NCI-H1417 treated with DMSO at 0.1 percent for 48 hours (cell line): ENCODE data around the gene SLC30A1.
"Not testable (repeated sequence)": the region's sequence is repeated elsewhere in the genome, so short reads cannot be mapped to it uniquely, and the experiment has no call there.

Experiments used
- DNase-seq: peaks from one replicate; lab custom pipeline; 2025; lab: John Stamatoyannopoulos, UW

The SLC30A1 gene

DNA sequence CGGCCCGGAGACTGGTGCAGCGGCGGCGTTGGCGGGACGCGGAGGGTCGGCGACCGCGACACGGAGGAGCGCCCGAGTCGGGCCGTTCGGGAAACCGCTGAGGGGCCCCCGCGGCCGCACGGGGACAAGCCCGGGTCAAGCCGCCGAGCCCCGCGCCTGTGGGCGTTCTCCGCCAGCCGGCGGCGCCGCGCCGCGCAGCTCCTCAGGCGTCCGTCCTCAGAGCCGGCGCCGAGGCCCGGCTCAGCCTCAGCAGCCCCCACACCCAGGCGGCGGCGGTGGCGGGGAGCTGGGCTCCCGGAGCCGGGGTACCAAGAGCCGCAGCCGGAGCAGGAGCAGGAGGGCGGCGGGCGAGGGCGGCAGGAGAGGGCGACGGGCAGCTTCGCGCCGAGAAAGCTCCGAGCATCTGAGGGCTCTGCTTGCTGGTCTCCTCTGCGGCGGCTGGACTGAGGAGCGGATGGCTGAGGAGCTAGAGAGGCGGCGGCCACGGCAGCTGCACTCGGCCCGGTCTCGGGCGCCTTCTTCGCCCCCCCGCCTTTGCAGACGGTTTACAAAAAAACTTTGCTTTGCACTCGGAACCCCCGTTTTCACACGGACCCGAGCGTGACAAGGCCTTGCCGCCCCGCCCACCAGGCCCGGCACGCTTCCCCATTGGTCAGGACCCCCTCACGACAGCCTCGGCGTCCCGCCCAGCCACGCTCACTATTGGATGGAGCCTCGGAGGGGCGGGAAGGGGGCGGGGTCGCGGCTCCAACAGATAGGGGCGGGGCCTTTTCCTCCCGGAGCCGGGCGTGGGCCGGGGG, at the start of gene SLC30A1:
TSS of gene SLC30A1 (minus strand) at position 522 of the 800 bp plus-strand sequence. CDS start 549 bp downstream, outside the sequence.
- peak; percentile 77 for DNase-seq

DNA sequence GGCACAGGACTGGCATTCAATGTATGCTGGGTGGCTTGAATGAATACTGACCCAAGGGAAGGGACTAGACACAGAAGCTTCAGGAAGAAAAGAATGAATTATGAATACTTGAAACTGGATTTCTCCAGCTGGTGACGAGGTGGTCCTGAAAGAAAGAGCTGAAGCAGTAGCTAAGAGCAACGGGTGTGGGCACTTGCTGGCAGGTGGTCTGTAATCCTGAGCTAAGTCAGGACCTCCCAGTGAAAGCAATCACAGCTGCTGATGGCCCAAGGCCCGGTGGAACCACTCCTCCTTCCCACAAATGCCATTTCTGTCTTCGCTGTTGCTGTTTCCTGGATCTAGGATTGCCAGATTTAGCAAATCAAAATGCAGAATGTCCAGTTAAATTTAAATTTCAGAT, 49.5 kb upstream of the SLC30A1 start:
- no peak for DNase-seq

DNA sequence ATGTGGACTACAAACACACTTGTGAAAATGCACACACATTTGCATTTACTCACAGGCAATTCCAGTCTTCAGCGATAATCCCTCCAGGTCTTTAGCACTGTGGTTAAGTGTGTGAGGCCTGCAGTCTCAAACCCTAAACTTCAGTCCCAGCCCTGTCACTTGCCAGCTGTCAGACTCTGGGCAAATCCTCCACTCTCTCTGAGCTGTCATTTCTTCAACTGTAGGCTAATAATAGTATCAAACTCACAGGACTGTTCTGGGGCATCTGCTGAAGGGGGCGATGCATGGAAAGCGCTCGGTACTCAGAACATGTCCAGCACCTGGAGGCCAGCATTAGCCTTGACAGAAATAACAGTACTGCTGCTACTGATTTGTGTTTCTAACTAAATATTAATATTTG, 48.3 kb upstream of the SLC30A1 start:
- no peak for DNase-seq

GRCh38 chr1:211625866-211626265, 46.9 kb upstream of the SLC30A1 start:
- DNase-seq, result not testable (repeated sequence)

DNA sequence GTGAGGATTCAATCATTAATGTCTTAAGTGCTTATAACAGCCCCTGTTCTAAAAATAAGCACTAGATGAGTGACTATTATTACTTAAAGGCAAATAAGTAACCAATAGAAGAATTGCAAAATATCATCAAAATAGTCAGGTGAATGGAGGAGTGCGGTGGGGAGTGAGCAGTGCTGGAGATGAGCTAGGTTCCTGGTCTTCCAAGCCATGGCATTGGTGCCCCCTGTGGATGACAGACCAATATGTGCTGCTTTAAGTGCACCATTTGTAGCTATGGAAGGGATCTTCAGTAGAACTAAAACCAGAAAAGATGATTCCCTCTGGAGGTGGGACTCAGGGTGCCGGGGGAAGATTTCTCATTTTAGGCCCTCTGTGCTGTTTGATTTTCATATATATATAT, 46.1 kb upstream of the SLC30A1 start:
- no peak for DNase-seq

GRCh38 chr1:211623515-211623914, 44.6 kb upstream of the SLC30A1 start:
- no peak for DNase-seq

- no peak for DNase-seq
These were observed 42.7 kb upstream of the SLC30A1 start for GRCh38 chr1:211621447-211622198.

DNA sequence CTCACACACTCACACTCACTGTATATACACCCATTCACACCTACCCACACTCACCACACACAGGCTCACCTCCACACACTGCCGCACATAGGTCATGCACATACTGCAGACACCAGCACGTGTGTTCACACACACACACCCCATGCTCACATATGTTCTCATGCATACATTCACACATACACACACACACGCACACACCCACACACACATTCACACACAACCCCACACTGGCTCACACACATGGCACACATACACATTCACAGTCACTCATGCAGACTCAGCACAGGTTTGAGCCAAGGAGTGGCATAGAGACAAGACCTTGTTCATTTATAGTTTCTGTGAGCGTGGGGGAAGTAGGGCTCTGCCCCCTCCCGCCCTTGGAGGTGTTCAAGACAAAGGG, 41.1 kb upstream of the SLC30A1 start:
- DNase-seq, result no peak

- no peak for DNase-seq
These were observed 40.4 kb upstream of the SLC30A1 start for GRCh38 chr1:211619033-211619996.

- DNase-seq, result no peak
These were observed 38.0 kb upstream of the SLC30A1 start for GRCh38 chr1:211616965-211617297.

DNA sequence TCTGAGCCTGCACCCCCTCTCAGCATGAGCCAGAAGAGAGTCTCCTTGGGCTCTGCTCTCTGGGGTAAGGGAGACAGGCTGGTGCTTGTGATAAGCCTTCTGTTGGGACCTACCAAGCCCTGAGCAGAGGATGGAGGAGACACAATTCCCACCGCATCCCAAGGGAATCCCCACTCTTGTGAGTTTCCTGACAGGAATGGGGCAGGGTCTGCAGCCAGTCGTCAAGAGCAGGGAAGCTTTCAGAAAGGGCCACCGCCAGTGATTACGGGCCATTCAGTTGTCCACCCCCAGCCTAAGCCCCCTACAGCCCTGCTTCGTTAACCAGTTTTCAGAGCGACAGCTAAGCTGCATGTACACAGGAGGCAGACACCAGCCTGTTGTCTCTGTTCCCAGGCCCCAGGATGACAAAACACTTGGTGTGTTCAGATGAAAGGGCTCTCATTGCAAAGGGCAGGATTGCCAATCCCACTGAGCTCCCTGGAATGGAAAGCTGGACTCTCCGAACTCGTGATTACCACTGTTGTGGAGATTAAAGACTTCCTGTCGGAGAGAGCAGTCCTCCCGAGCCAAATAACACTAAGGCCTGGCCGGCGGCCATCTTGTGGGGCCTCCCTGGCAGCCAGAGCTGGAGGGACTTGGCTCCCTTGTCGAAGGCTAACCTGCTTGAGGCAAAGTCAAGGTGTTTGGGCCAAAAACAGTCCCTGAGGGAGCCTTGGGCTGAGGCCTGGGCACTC, 37.4 kb upstream of the SLC30A1 start:
- DNase-seq, result no peak

- DNase-seq, result no peak
These were observed 35.7 kb upstream of the SLC30A1 start for GRCh38 chr1:211614615-211615014.

DNA sequence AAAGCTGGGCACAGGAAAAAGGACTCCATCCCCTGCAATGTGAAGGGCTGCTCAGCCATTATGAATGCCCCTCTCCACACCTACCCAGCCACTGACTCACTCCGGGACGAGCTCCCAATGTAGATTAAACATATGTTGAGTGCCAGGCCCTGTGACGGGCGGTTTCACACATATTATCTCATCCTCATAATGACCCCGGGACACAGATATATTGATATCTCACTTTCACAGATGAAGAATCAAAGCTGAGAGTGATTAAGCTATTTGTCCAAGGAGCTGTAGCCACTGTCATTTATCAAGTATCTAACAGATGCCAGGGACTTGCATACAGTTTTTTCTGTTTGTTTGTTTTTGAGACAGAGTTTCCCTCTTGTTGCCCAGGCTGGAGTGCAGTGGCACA, 35.0 kb upstream of the SLC30A1 start:
- no peak for DNase-seq

DNA sequence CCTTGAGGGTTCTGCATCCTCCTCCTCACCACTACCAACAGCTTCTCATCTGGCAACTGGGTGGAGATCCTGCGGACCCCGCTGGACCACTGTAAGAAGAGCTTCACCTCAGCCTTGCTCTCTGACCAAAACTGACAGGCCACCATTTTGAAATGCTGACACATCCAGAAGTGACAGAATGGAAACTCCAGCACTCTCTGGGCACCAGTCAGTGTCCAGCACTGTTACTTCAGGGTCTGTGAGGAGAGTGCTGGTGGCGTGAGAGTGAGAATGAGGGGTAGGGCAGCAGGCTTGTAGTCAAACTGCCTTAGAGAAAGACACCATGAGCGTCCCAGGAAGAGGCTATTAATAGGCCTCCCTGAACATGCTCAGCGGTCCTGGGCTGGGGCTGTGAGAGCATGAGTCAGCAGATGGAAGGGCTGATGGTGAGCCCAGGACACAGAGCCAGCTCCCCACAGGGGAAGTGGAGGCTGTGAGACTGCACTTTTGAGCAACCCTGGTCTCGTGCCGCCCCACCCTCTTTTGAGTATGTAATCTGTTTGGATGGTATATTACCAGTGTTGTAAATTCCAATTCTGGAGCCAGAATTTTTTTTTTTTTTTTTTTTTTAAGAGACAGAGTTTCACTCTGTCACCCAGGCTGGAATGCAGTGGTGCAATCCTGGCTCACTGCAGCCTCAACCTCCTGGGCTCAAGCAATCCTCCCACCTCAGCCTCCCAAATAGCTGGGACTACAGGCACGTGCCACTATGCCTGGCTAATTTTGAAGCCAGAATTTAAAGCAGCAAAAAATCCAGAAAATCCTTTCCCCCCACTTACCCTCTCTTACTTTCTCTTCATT, 34.4 kb upstream of the SLC30A1 start:
- DNase-seq, result no peak

DNA sequence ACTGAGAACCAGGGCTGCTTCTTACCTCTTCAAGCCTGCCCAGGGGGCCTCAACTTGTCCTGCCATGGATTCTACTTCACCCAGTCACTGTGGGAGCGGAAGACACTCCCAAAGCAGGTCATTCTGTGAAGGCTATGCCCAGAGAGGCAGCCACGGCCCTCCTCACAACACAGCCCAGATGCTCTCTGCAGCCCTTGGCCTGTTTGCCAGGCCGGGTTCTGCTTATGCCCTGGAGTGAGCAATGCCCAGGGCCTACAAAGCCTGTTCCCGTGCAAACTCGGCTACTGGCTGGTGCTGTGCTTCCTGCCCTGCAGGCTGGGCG, 33.8 kb upstream of the SLC30A1 start:
- no peak for DNase-seq

DNA sequence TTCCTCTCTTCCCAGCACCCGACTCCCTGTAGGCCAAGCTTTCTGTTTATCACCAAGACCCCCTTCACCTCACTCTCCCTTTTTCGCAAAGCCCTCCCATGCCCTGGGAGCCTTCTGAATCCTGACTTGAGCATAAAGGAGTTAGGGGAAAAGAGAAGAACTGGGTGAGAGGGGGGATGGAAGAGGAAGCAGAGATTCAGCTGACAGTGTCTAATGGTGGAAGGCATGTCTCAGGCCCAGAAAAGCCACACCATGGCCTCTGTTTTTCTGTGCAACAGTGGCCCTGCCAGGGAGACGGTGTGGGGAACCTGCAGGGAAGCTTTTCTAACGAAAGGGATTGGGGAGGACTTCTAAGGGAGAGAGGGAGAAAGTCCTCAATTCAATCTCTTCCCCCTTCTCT, 32.9 kb upstream of the SLC30A1 start:
- DNase-seq, result no peak

DNA sequence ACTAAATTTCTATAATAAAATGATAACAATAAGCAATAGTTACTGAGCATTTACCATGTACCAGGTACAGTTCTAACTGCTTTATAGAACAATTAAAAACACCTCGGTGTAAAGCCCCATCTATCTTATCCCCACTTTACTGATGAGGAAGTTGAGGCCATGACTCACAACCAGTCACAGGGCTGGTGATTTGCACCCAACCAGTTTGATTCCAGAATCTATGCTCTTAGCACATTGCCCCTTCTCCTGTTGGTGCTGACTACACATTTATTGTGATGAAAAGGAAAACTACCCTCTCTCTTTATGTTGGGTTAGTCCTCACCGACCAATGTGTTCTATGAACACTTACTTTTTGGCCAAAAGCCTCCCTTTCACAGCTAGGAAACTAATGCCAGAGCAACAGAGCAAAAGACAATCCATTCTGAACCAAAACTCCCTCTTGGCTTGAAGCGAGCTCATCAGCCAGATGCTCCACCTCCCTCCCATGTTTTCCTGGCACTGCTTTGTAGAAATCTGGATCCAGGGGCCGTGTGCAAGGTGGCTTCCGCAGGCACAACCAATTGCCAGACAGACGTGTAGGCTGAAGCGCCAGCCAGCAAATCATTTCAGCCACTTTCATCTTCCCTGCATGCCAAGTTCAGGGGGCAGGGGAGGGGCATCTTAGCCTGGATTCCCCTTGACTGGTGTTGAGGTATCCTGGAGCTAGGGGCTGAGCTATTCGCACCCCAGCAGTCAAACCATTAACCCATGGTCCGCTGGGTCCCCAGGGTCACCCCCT, 32.0 kb upstream of the SLC30A1 start:
- DNase-seq, result no peak

GRCh38 chr1:211609120-211610024, 30.4 kb upstream of the SLC30A1 start:
- DNase-seq, result no peak
